ENCODE data around the gene PCSK6. TPM values are rescaled to one million over a fixed set of nuclear protein-coding genes. Genes with fewer than 3 reads are reported as not detected.

PCSK6 gene
- total RNA-seq, 1 donor: 0.72 TPM

- Histone ChIP-seq H3K9me3 (ENCODE audit: low read depth, low read length) (no peaks in the 10 kb centered on the region), H3K27me3 (ENCODE audit: insufficient read depth, low read length) (no peaks in the 10 kb centered on the region), H3K27ac (ENCODE audit: low read depth, low read length) (no peak overlapping the region), H3K4me3 (ENCODE audit: insufficient read depth, low read length) (no peak overlapping the region), H3K4me1 (ENCODE audit: insufficient read depth, low read length) (no peaks in the 10 kb centered on the region), H3K79me2 (ENCODE audit: insufficient read depth, low read length) (no peaks in the 10 kb centered on the region), H2AFZ (ENCODE audit: low read length) (no peak overlapping the region), H4K20me1 (ENCODE audit: insufficient read depth, low read length) (no peaks in the 10 kb centered on the region), H3K36me3 (ENCODE audit: insufficient read depth, low read length) (no peaks in the 10 kb centered on the region), H3K4me2 (ENCODE audit: insufficient read depth, low read length) (no peak overlapping the region)
- DNase-seq (ENCODE audit: insufficient read length, low spot score, missing footprints): no peak
- no peak for TF ChIP-seq CTCF (IDR thresholded peaks at IDR 0.05; ENCODE audit: extremely low read depth, low read depth, low read length)
Observed at GRCh38 chr15:101476756-101477155, 12.8 kb downstream of the PCSK6 start.

GRCh38 chr15:101474983-101475382 lies 14.5 kb downstream of the PCSK6 start:
- no peak for TF ChIP-seq CTCF (IDR thresholded peaks at IDR 0.05; ENCODE audit: extremely low read depth, low read depth, low read length)
- H3K4me2 ChIP-seq (ENCODE audit: insufficient read depth, low read length): no peak overlapping the region
- no peaks in the 10 kb centered on the region for H3K79me2 ChIP-seq (ENCODE audit: insufficient read depth, low read length)
- no peaks in the 10 kb centered on the region for H4K20me1 ChIP-seq (ENCODE audit: insufficient read depth, low read length)
- DNase-seq (ENCODE audit: insufficient read length, low spot score, missing footprints): no peak
- H3K27me3 ChIP-seq (ENCODE audit: insufficient read depth, low read length): peaks cover 5% of the 10 kb centered on the region
- no peak overlapping the region for H3K27ac ChIP-seq (ENCODE audit: low read depth, low read length)
- no peaks in the 10 kb centered on the region for H3K4me1 ChIP-seq (ENCODE audit: insufficient read depth, low read length)
- H3K36me3 ChIP-seq (ENCODE audit: insufficient read depth, low read length): no peaks in the 10 kb centered on the region
- H2AFZ ChIP-seq (ENCODE audit: low read length): no peak overlapping the region
- no peak overlapping the region for H3K4me3 ChIP-seq (ENCODE audit: insufficient read depth, low read length)
- no peaks in the 10 kb centered on the region for H3K9me3 ChIP-seq (ENCODE audit: low read depth, low read length)

GRCh38 chr15:101474233-101474632 lies 15.3 kb downstream of the PCSK6 start:
- Histone ChIP-seq H4K20me1 (ENCODE audit: insufficient read depth, low read length) (no peaks in the 10 kb centered on the region), H2AFZ (ENCODE audit: low read length) (no peak overlapping the region), H3K9me3 (ENCODE audit: low read depth, low read length) (no peaks in the 10 kb centered on the region), H3K4me2 (ENCODE audit: insufficient read depth, low read length) (no peak overlapping the region), H3K4me1 (ENCODE audit: insufficient read depth, low read length) (no peaks in the 10 kb centered on the region), H3K4me3 (ENCODE audit: insufficient read depth, low read length) (no peak overlapping the region), H3K27me3 (ENCODE audit: insufficient read depth, low read length) (peaks cover 5% of the 10 kb centered on the region), H3K27ac (ENCODE audit: low read depth, low read length) (no peak overlapping the region), H3K79me2 (ENCODE audit: insufficient read depth, low read length) (no peaks in the 10 kb centered on the region), H3K36me3 (ENCODE audit: insufficient read depth, low read length) (no peaks in the 10 kb centered on the region)
- no peak for DNase-seq (ENCODE audit: insufficient read length, low spot score, missing footprints)
- TF ChIP-seq CTCF (IDR thresholded peaks at IDR 0.05; ENCODE audit: extremely low read depth, low read depth, low read length): no peak

- Histone ChIP-seq H3K4me2 (ENCODE audit: insufficient read depth, low read length) (no peak overlapping the region), H4K20me1 (ENCODE audit: insufficient read depth, low read length) (no peaks in the 10 kb centered on the region), H3K9me3 (ENCODE audit: low read depth, low read length) (no peaks in the 10 kb centered on the region), H3K4me1 (ENCODE audit: insufficient read depth, low read length) (no peaks in the 10 kb centered on the region), H3K4me3 (ENCODE audit: insufficient read depth, low read length) (no peak overlapping the region), H3K79me2 (ENCODE audit: insufficient read depth, low read length) (no peaks in the 10 kb centered on the region), H3K27ac (ENCODE audit: low read depth, low read length) (no peak overlapping the region), H3K36me3 (ENCODE audit: insufficient read depth, low read length) (no peaks in the 10 kb centered on the region), H3K27me3 (ENCODE audit: insufficient read depth, low read length) (peaks cover 13% of the 10 kb centered on the region), H2AFZ (ENCODE audit: low read length) (no peak overlapping the region)
- DNase-seq (ENCODE audit: insufficient read length, low spot score, missing footprints): no peak
- TF ChIP-seq CTCF (IDR thresholded peaks at IDR 0.05; ENCODE audit: extremely low read depth, low read depth, low read length): no peak
Observed at GRCh38 chr15:101472033-101472432, 17.5 kb downstream of the PCSK6 start.

Measured in osteoblast (primary cell).